GM18498 (cell line): ENCODE measurements around the gene TMEM52B.

Experiments used
- ATAC-seq: cut with Tn5 transposase; IDR thresholded peaks from one replicate; pipeline ENCODE4 v1.9.1; 2021; ENCODE audit warnings: mild to moderate bottlenecking, moderate library complexity; ENCODE audit not compliant: unreplicated experiment

TMEM52B gene

DNA sequence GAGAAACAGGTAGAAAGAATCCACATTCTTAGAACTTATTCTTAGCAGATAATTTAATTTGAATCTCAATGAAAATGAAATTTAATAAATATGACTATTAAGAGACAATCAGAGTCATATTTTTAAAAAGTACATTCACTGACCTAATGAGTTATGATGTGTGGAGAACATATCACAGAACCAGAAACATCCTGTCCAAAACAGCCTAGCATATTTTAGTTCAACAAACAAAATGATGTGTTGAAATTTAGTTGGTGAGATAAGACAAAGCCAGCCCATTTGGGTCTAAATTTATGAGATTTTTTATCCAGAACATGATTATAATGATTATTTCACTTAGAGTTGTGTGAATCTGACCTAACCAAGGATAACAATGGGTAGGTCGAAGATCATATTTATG lies 59.7 kb downstream of the TMEM52B start:
- no peak for ATAC-seq

DNA sequence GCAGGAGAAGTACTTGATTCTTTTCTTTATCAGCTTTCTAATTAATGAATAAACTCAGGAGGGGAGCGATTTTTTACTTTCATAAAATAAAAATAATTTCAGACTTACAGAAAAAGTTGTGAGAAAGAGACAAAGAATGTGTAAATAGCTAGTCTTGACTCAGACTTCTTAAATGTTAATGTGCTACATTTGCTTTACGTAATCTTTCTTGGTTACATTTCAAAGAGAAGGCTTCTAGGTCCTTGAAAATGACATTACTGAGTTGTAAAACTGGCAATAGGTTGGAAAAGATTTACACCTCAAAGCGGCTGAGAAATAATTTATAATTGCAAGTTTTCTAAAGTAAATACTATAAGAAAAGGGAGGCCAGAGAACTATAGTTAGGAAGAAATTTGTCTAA lies 62.5 kb downstream of the TMEM52B start:
- no peak for ATAC-seq
